GM19043 (cell line): ENCODE measurements around the gene CYBA.

Source experiments
- ATAC-seq: cut with Tn5 transposase; IDR thresholded peaks from one replicate; pipeline ENCODE4 v1.9.1; 2021; ENCODE audit warnings: low read depth; ENCODE audit not compliant: unreplicated experiment

CYBA gene

DNA sequence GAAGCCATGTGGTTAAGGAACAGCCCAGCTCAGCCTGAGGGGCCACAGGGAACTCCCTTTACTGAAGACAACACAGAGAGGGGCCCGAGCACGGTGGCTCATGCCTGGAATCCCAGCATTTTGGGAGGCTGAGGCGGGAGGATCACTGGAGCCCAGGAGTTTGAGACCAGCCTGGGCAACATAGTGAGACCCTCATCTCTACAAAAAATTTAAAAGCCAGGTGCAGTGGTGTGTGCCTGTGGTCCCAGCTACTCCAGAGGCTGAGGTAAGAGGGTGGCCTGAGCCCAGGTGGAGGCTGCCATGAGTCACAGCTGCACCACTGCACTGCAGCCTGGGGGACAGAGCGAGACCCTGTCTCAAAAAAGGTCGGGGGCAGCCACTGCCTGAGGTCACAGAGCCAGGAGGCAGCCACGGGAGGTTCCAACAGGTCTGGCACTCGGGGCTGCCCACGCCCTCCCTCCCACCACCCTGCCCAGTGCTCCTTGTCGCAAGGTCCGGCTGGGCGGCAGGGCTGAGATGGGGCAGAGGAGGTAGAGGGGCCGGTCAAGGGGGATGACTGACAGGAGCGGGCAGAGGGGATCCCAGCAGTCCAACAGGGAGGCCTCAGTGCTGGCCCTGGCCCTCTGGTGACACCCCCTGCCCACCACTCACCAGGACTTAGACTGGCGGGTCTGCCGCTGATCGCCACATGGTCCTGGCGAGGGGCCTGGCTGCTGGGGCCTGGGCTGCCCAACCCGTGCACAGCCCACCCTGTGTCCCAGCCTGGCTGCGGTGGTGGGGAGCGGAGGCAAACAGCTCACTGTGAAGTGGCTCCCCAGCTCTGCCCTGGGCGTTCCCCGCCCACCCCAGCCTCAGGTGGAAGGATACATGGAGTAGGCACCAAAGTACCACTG lies 3.4 kb downstream of the CYBA start:
- no peak for ATAC-seq

DNA sequence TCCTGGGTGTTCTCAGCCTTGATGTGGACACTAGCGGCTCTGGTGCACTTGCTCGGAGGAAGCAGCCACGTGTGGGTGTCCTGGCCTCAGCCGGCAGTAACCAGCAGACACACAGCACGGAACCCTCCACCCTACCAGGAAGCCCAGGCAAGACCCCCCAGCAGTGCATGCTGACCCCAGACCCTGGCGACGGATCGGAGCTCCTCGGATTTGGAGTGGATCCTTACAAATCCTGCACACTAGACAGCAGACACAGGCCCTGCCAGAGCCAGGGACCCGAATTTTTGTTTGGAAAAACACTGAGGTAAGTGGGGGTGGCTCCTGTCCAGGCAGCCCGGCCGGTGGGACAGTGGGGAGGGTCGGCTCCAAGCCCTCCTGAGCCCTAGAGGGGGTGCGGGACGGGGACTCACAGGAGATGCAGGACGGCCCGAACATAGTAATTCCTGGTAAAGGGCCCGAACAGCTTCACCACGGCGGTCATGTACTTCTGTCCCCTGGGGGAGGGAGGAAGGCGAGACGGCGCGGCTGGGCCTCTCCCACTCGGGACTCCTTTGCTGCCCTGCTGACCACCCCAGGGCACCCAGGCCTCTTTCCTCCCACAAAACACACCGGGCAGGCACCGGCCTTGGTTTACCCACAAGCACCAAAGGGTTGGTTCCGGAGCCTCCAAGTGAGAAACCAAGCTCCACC lies 4.4 kb downstream of the CYBA start:
- no peak for ATAC-seq

DNA sequence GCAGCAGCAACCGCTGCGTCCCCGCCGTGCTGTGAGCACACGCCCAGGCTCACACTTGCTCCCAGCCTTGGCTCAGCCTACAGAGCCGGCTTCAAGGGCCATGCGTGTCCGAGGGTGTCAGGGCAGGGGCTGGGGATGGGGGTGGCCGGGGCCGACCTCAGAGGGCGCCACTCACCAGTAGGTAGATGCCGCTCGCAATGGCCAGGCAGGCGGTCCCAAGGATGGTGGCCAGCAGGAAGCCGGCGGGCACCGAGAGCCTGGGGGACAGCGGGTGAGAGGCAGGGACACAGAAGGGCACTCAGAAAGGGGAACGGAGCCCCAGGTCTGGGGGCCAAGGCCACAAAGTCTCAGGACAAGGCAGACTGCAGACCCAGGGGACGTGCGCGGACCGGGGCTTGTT lies 4.9 kb downstream of the CYBA start:
- no peak for ATAC-seq

DNA sequence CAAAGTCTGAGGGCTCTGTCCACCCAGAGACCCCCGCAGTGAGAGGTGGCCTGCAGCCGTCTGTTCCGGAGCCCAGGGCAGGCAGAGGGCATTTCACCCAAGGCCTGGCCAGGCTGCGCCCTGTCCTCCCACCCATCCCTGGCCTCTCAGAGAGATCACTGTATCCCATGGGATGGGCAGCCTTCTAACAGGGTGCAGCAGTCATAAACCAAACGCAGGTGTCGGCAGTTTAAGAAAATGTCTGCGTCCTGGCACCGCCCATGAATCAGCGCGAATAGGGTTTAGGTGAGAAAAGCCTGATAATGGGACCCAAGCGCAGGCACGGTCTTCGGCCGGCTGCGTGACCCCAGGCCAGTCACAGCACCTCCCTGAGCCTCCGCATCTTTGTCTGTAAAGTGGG lies 5.4 kb downstream of the CYBA start:
- no peak for ATAC-seq

DNA sequence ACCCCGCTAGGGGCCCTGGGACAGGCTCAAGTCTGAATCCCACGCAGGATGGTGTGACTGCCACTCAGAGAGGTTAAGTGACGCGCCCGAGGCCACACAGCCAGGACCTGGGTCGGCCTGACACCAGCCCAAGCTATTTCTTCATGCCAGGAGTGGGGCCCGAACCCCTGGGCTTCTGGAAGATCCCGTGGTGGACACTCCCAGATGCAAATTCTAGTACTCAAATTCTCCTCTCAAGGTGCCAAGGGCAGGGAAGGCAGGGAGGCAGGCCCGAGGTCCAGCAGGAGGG lies 7.3 kb downstream of the CYBA start:
- ATAC-seq, result no peak

DNA sequence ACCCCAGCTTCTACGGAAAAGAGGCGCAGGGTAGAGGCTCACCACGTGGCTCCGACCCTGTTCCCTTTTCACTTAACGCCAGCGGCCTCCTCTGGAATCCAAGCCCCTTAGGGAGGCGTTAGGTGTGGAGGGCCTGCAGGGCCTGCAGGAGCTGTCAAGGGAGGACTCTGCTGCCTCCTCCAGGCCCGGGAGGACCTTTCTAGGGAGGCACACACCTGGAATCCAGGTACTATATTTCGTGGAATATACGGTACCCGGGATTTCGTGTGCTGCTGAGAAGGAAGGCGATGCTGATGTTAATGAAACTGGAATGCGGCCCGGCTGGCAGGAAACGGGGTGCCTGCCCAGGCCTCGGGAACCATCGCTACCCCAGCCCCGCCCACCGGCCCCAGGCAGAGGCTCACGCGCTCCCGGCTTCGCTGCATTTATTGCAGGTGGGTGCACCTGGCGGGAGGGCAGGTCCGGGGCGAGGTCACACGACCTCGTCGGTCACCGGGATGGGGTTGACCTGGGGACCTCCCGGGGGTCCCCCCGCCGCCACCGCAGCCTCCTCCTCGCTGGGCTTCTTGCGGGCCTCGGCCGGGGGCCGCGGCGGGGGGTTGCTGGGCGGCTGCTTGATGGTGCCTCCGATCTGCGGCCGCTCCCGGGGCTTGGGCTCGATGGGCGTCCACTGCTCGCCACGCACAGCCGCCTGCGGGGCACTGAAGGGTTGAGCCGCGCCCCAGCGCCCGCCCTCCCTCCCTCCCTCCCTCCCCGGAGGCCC lies 7.8 kb downstream of the CYBA start:
- no peak for ATAC-seq

DNA sequence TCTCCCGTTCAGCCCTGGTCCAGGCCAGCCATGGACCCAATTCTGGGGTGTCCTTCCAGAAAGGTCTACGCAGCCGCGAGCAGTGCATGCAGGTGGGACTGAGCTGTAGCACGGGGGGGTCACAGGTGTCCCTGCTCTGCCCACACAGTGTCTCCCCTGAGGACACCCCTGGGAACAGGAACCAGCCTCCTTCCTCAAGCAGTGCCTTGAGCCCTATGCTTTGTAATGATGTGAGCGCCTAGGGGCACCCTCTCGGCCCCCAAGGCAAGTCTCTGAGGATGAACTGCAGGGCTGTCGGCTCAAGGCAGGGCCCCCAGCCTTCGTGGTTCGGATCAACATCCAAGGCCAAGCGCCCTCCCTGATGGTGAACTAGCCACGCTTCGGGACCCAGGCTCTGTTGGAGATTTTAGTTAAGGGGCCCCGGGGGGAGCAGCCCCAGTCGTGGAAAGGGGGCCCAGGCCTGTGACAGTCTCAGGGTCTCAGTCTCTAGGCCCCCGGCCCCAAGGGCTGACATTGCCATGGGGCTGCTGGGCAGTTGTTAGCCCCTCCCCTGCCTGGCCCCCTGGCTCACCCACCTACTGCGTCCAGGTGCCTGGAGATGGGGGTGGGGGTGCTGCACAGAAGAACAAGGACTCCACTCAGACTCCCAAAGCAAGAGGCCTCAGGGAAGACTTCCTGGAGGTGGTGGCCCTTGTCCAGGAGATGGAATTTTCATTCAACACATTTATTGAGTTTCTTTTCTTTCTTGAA lies 10.2 kb downstream of the CYBA start:
- ATAC-seq, result no peak

DNA sequence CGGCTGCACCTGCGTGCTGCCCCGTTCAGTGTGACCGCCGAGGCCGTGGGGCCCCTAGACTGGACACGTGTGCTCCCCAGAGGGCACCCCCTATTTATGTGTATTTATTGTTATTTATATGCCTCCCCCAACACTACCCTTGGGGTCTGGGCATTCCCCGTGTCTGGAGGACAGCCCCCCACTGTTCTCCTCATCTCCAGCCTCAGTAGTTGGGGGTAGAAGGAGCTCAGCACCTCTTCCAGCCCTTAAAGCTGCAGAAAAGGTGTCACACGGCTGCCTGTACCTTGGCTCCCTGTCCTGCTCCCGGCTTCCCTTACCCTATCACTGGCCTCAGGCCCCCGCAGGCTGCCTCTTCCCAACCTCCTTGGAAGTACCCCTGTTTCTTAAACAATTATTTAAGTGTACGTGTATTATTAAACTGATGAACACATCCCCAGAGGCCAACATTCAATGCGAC lies 10.8 kb downstream of the CYBA start:
- no peak for ATAC-seq

DNA sequence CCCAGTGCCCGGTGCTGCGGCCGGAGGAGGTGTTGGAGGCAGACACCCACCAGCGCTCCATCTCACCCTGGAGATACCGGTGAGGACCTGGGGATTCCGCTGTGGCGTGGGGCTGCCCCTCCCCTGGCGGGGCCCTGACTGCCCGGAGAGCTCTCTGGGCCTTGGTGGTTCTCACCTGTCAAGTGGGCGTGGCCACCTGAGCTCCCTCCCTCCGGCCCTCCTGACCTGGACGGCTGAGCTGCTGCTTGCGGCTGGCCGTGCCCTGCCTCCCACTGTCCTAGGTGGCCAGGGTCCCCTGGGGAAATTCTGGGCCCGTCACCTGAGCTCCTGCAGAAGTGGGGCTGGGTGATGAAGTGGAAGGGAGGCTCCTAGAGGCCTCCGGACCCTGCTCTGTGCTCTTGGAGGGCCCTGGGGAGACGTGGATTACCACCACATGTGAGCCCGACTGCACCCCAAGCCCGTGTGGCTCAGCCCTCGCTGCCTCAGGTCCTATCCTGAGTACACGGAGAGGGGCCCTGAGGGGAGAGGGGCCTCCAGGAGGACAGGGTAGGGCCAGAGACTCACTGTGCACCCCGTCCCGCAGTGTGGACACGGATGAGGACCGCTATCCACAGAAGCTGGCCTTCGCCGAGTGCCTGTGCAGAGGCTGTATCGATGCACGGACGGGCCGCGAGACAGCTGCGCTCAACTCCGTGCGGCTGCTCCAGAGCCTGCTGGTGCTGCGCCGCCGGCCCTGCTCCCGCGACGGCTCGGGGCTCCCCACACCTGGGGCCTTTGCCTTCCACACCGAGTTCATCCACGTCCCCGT lies 11.4 kb downstream of the CYBA start:
- no peak for ATAC-seq

DNA sequence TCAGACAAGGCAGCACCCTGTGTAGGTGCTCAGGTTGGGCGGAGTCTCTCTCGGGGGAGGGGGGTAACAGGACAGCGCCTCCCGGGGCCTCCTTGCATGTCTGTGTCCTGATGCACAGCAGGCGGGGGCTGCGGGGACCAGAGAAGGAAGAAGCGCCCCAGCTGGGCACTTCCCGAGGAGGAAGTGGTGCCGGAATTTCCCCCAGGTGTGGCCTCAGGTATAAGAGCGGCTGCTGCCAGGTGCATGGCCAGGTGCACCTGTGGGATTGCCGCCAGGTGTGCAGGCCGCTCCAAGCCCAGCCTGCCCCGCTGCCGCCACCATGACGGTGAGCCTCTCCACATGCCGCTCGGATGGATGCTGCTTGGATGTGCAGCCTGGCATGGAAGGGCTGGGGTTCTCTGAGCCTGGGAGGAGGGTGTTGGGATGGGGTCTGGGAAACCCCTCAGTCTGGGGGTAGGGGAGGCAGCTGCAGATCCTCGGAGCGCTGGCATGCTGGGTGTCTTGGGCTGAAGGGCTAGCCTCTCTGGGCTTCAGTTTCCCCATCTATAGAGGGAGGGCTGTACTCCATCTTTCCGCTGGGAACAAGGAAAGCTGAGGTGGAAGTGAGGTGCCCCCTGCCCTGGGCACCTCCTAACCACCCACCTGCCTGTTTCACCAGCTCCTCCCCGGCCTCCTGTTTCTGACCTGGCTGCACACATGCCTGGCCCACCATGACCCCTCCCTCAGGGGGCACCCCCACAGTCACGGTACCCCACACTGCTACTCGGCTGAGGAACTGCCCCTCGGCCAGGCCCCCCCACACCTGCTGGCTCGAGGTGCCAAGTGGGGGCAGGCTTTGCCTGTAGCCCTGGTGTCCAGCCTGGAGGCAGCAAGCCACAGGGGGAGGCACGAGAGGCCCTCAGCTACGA lies 12.3 kb downstream of the CYBA start, which contains the start of gene IL17C:
Gene IL17C (plus strand): TSS at position 250 of the 908 bp plus-strand sequence. CDS start 70 bp downstream, at position 320.
- no peak for ATAC-seq

DNA sequence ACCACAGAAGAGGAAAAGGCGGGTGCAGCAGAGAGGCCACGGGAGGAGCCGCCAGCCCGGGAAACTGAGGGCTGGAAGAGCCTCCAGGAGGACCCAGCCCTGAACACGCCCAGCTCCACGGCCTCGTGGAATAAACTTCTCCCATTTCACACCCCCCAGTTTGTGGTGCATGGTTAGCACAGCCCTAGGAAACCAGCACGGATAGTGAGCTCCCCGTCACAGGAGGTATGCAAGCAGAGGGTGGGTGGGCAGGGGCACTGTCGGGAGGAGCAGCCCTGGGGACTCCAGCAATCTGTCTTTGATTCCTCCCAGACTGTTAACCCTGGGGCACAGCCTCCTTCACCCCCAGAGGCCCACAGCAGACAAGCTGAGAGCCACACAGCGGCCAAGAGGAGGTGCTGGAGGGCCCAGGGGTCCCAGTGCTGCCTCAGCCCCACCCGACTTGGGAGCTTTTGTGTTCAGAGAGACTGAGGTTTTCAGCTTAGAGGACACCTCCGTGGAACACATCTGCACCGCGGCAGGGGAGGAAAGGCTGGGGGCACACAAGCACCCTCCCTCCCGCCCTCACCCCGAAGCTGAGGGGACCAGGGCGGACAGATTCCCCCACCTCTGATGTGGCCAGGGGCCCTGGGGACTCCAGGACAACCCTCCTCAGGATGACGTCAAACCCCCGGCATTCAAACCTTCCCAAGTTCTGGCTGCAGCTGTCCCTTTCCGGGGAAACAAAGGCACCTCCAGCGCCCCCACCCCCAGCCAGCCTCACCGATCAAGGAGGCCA lies 14.2 kb downstream of the CYBA start:
- no peak for ATAC-seq

DNA sequence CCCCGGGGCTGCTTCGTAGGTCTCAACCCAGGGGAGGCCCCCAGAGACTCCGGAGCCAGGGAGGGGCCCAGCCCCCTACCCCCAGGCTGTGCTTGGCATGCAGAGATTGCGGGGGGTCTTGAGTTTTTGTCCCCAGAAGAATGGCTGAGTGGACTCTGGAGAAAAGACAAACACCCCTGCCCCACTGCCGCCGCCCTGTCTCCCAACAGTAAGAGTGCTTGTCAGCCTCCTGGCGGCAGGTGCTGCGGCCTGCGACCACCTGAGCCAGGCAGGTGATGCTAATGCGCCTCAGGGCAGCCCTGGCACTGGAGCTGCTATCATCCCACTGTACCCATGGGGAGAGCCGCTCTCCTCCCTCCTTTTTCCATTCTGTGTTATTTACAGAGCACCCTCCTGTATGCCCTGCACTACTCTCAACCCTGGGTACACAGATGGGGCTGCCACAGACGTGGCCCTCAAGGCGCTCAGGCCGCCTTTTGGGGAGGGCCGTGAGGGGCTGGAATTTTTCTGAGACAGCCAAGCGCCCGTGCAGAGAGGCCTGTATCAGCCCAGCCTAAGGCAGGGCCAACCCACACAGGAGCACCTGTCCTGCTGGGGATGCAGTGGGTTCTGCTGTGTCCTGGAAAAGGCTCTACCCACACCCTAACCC lies 15.1 kb downstream of the CYBA start:
- ATAC-seq, result no peak

DNA sequence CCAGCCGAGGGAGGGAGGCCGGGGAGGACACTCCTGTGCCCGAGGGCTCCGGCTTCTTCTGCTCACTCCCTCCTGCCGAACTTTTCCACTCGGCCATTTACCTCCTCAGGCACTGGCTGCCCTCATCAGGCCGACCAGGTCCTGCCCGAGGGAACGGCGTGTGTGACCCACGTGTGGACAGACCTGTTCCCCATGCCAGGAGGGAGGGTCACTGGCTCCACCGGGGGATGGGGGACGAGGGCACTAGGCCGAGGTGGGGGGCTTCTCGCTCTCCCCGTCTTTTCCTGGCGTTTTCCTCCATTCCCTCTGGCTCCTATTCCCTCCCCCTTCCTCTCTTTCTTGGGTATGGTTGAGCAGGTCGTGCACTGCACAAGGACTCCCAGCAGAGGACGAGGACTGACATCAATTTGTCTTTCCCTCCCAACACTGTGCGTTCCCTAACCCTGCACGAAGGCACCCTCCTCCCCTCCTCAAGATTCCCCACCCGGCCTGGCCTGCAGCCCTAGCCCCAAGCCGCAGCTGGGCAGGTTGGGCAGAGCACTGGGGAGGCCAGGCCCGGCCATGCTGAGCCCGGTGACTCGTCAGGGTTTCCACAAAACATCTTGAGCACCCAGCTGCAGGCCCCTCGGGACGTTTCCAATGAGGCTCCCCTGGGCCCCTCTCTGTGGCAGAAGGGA lies 15.7 kb downstream of the CYBA start:
- no peak for ATAC-seq

DNA sequence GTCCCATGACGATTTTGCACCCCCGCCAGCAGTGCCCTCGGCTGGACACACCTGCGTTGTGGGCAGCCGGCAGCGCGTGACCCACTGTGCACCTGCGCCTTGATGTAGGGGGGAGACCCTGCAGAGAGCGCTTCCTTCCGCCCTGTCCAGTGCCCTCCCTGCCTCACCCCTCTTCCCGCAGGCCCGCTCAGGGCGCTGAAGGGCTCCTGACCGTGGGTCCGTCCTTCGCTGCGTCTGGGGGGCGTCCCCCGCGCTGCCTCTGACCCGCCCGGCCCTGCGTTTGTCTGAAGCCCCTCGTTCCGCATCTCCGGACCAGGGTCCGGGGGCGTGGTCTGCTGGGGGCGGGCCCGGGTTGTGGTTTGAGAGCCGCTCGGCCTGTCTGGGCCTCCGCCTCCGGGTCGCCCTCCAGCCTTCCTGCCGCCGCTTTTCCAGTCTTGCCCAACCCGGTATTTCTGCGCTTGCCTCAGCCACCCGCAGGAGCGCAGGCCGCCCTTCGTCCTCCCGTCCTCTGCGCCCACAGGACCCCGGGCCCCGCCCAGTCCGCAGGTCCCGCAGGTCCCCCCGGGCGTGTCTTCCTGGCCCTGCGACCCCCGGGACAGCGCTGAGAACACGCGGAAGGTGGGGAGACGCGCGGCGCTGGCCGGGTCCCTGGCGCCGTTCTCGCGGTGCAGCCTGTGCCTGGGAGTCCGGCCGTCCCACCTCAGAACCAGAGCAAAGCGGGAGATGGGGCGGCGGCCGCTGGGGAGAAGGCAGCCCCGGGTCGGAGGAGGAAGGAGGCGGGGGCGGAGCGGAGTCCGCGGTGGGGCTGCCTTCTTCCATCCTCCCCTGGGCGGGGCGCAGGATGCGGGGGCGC lies 16.5 kb downstream of the CYBA start:
- peak; percentile 47 for ATAC-seq

DNA sequence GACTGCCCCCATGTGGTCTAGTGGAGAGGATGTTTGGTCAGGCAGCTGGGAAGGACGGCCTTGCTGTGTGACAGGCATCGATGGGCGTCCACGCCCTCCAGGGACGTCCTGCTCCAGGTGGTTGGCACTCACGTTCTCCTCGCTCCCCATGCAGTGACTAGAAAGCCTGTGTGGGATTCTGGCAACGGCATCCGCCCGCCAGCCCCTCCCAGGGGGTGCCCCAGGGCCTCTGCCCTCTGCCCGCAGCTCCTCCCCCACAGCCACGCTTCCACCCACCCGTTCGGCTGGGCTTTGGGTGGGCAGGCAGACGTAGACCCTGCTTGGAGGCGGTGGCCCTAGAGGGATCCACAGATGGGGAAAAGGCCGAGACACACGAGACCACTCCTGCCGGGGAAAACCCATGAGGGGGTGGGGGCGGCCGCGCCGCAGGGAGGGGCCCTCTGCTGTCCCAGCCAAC lies 17.1 kb downstream of the CYBA start:
- ATAC-seq, result peak; percentile 23

DNA sequence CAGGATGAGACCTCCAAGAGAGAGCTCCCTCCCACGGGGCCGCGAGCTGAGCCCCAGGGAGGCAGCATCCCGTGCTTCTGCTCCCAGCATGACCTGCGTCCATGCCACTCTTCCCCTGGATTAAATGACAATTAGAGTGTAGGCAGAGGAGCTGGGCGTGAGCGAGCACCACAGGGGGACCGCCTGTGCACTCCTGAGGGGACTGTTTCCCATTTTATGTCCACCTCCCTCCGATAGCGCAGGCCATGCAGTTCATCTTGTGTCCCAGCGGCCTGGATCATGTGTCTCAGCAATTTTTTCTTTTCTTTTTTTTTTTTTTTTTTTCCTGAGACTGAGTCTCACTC lies 18.3 kb downstream of the CYBA start:
- ATAC-seq, result no peak
